ENCODE data around the gene IMMP2L. TPM values are rescaled to one million over a fixed set of nuclear protein-coding genes. Genes with fewer than 3 reads are reported as not detected.

Gene IMMP2L
- total RNA-seq, 2 donors from 2014 or later, result 10.5 to 17.4 TPM

DNA sequence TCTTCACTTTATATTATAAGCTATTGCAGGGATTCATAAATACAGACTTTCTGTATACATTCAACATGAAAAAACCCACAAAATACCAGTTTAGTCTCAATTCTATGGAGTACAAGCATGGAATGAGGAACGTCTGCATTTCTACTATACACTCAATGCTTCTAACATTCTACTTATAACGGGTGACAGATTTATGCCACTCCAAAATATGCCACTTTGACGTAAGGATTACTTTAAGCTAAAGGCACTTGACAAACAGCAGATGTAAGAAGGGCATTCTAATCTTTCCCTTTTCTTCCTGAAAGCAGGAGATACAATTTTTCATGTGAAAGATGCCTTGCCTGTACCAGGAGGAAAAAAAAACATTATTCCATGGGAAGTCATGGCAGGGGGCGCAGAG lies 676.8 kb downstream of the IMMP2L start:
- H3K27ac ChIP-seq, result no peak overlapping the region
- intact Hi-C loops (cut with DNase I), result no loop called here
- H3K36me3 ChIP-seq (replicated peaks in 1 of 2; ENCODE audit: insufficient read depth in 1 of 2, low read depth in 2 of 2), result no peaks in the 10 kb centered on the region
- WGBS, 2 donors, result 87 to 88% methylated on average over 4 of the region's 4 CpGs
- H3K9me3 ChIP-seq, result no peaks in the 10 kb centered on the region
- H3K27me3 ChIP-seq, result no peaks in the 10 kb centered on the region
- DNase-seq (no peak), ATAC-seq (no peak)
- H3K4me1 ChIP-seq, result no peaks in the 10 kb centered on the region
- no peak for TF ChIP-seq CTCF (IDR thresholded peaks at IDR 0.05)
- TF ChIP-seq POLR2A (IDR thresholded peaks at IDR 0.05), result no peak
- H3K4me3 ChIP-seq, result no peak overlapping the region

GRCh38 chr7:110881721-110882120 lies 680.6 kb downstream of the IMMP2L start:
- 82 to 83% methylated on average over 2 of the region's 2 CpGs for WGBS, 2 donors
- no peaks in the 10 kb centered on the region for H3K4me1 ChIP-seq
- H3K4me3 ChIP-seq, result no peak overlapping the region
- no peaks in the 10 kb centered on the region for H3K36me3 ChIP-seq (replicated peaks in 1 of 2; ENCODE audit: insufficient read depth in 1 of 2, low read depth in 2 of 2)
- ATAC-seq (no peak), DNase-seq (no peak)
- TF ChIP-seq POLR2A (IDR thresholded peaks at IDR 0.05), result no peak
- TF ChIP-seq CTCF (IDR thresholded peaks at IDR 0.05), result no peak
- intact Hi-C loops (cut with DNase I), result no loop called here
- no peaks in the 10 kb centered on the region for H3K27me3 ChIP-seq
- H3K9me3 ChIP-seq, result no peaks in the 10 kb centered on the region
- H3K27ac ChIP-seq, result no peak overlapping the region

- no peaks in the 10 kb centered on the region for H3K27me3 ChIP-seq
- no peak for TF ChIP-seq POLR2A (IDR thresholded peaks at IDR 0.05)
- no peak for TF ChIP-seq CTCF (IDR thresholded peaks at IDR 0.05)
- no peaks in the 10 kb centered on the region for H3K4me1 ChIP-seq
- H3K9me3 ChIP-seq, result no peaks in the 10 kb centered on the region
- ATAC-seq, result no peak
- no peak overlapping the region for H3K4me3 ChIP-seq
- DNase-seq, result no peak
- no peak overlapping the region for H3K27ac ChIP-seq
- intact Hi-C loops (cut with DNase I), result no loop called here
- no peaks in the 10 kb centered on the region for H3K36me3 ChIP-seq (replicated peaks in 1 of 2; ENCODE audit: insufficient read depth in 1 of 2, low read depth in 2 of 2)
These were observed 681.3 kb downstream of the IMMP2L start for GRCh38 chr7:110880971-110881370.

GRCh38 chr7:110877016-110877415 lies 685.3 kb downstream of the IMMP2L start:
- ATAC-seq (no peak), DNase-seq (peak in 1 of 4 donors; percentile 2)
- 52 to 56% methylated on average over 1 of the region's 1 CpG for WGBS, 2 donors
- Histone ChIP-seq H3K4me1 (no peaks in the 10 kb centered on the region), H3K27ac (no peak overlapping the region), H3K36me3 (replicated peaks in 1 of 2; ENCODE audit: insufficient read depth in 1 of 2, low read depth in 2 of 2) (no peaks in the 10 kb centered on the region), H3K9me3 (no peaks in the 10 kb centered on the region), H3K4me3 (no peak overlapping the region), H3K27me3 (no peaks in the 10 kb centered on the region)
- intact Hi-C loops (cut with DNase I), result no loop called here
- TF ChIP-seq CTCF (IDR thresholded peaks at IDR 0.05) (no peak), POLR2A (IDR thresholded peaks at IDR 0.05) (no peak)

DNA sequence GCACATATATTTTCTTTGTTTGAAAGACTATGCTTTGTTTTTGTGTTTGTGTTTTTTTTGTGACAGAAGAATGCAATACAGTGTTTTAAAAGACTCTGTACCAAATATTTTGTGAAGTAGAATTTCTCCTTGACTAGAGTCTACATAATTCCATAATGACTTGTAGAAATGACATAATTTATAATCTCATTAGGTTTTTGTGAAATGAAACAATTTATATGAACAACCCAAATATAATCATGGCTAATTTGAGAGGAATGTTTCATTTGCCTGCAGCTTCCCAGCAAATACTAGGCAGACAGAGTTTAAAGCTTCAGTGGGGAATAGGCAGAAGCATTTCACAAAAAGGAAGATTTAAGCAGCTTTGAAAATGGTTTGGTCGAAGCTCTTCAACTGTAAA lies 686.9 kb downstream of the IMMP2L start:
- Histone ChIP-seq H3K27ac (no peak overlapping the region), H3K36me3 (replicated peaks in 1 of 2; ENCODE audit: insufficient read depth in 1 of 2, low read depth in 2 of 2) (no peaks in the 10 kb centered on the region), H3K4me1 (no peaks in the 10 kb centered on the region), H3K27me3 (no peaks in the 10 kb centered on the region), H3K4me3 (no peak overlapping the region), H3K9me3 (no peaks in the 10 kb centered on the region)
- ATAC-seq (no peak), DNase-seq (no peak)
- TF ChIP-seq POLR2A (IDR thresholded peaks at IDR 0.05), result no peak
- no peak for TF ChIP-seq CTCF (IDR thresholded peaks at IDR 0.05)
- WGBS, 2 donors, result 83 to 88% methylated on average over 1 of the region's 1 CpG
- intact Hi-C loops (cut with DNase I), result no loop called here

All from body of pancreas (tissue), 4 donors.